ENCODE results near the gene PYGO1. TPM values are rescaled to one million over a fixed set of nuclear protein-coding genes. Genes with fewer than 3 reads are reported as not detected.

PYGO1 gene, protein sequence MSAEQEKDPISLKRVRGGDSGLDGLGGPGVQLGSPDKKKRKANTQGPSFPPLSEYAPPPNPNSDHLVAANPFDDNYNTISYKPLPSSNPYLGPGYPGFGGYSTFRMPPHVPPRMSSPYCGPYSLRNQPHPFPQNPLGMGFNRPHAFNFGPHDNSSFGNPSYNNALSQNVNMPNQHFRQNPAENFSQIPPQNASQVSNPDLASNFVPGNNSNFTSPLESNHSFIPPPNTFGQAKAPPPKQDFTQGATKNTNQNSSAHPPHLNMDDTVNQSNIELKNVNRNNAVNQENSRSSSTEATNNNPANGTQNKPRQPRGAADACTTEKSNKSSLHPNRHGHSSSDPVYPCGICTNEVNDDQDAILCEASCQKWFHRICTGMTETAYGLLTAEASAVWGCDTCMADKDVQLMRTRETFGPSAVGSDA
- 1 to 10 TPM; 3.7 to 8.6 (median 4.5) TPM for total RNA-seq

DNA sequence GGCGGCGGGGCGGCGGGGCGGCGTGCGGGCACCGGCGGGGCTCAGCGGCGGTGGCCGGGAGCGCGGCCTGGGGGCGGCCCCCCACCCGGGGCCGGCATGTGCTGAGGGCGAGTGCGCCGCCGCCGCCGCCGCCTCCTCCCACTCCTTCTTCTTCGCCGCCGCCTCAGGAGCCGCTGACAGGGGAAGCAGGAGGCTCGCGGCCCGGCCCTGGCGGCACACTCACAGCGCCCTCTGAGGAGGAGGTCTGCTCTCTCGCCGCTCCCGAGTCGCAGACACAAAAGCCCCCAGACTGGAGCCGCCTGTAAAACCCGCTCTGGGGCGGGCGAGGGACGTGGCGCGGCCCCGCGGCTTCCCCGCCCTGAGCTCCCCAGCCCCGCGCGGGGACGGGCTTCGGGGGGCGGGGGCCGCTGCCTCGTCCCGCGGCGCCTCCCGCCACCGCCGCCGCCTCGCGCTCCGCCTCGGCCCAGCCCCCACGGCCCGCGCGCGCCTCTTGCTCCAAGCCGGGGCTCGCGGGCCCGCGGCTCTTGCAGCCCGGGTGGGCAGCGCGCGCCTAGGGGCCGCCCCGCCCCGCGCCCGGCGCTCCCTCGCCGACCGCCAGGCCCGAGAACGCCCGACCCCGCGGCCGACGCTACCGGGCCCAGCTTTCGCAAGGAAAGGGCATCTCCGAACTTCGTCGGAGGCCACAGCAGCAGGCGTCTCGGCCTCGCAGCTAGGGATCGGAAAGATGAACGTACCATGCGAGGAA is at the start of gene PYGO1:
TSS of gene PYGO1 (minus strand) at position 276 of the 745 bp plus-strand sequence. CDS start 462 bp downstream, outside the sequence.
- TF ChIP-seq, protein P1, sequence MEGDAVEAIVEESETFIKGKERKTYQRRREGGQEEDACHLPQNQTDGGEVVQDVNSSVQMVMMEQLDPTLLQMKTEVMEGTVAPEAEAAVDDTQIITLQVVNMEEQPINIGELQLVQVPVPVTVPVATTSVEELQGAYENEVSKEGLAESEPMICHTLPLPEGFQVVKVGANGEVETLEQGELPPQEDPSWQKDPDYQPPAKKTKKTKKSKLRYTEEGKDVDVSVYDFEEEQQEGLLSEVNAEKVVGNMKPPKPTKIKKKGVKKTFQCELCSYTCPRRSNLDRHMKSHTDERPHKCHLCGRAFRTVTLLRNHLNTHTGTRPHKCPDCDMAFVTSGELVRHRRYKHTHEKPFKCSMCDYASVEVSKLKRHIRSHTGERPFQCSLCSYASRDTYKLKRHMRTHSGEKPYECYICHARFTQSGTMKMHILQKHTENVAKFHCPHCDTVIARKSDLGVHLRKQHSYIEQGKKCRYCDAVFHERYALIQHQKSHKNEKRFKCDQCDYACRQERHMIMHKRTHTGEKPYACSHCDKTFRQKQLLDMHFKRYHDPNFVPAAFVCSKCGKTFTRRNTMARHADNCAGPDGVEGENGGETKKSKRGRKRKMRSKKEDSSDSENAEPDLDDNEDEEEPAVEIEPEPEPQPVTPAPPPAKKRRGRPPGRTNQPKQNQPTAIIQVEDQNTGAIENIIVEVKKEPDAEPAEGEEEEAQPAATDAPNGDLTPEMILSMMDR (IDR thresholded peaks at IDR 0.05; ENCODE audit: low read depth) = no peak

DNA sequence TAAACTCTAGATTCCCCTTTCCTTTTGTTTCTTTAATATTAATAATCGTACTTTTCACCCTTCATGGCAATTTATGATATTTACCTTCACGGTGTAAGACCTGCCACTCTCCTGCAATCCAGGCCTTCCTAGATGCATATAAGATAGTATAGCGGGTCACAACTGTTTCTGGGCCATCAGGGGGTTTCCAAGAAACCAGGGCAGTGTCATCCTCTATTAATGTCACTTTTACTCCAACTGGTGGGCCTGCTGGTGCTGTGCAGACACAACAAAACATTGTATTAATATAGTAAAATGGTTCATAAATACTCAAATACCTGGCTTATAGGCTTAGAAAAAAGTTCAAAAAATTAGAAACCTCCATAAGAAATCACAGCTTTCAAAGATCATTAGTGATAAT is 48.9 kb upstream of the PYGO1 start:
- TF ChIP-seq, protein P1 (IDR thresholded peaks at IDR 0.05; ENCODE audit: low read depth) = no peak

DNA sequence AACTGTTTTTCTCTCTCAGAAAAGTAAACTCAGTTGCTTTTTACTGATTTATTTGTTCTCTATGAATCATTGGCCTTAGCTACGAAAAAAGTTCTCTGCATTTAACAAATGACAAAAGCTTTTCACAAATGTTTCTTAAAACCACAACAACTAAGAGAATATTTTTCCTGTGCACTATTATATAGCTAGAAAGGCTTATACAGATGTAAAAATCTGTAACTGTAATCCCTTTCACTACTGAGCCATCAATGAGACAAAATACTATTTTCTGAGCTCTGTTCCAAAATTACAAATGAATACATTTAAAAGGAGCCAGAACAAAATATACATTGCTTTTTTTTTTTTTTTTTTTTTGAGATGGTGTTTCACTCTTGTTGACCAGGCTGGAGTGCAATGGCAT is 45.6 kb upstream of the PYGO1 start:
- TF ChIP-seq, protein P1 (IDR thresholded peaks at IDR 0.05; ENCODE audit: low read depth) = no peak

DNA sequence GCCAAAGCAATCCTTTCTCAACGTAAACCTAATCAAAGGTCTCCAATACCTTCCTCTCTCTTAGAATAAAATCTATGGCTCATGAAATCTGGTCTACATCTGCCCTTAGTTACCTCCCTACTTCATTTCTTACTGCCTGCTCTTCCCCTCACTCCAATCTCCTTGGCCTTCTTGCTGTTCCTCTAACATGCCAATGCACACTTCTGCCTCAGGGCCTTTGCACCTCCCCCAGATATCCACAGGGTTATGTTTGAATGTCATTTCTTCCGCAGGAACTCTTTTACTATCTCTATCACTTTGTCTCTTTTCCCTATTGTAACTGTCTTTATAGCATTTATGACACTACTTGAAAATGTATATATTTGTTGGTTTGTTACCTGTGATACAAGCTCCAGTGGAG is 44.3 kb upstream of the PYGO1 start:
- TF ChIP-seq, protein P1 (IDR thresholded peaks at IDR 0.05; ENCODE audit: low read depth) = no peak

DNA sequence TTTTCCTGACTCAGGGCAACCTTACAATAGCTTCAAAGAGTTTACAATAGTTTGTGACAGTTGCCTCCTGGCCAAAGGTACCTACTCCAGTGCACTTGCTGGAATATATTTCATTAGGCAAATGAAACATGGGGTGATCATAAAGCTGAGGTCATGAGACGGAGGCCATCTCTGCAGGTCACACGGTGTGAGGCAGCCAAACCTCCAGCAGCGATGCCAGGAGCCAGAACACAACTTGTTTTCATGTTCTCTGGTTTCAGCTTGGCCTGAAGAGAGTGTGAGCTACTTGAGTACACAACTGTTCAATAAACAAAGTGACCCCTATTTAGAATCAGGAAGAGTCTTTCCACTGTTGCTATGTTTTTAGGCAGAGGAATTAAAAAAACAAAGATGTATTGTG is 42.7 kb upstream of the PYGO1 start:
- TF ChIP-seq, protein P1 (IDR thresholded peaks at IDR 0.05; ENCODE audit: low read depth) = no peak

DNA sequence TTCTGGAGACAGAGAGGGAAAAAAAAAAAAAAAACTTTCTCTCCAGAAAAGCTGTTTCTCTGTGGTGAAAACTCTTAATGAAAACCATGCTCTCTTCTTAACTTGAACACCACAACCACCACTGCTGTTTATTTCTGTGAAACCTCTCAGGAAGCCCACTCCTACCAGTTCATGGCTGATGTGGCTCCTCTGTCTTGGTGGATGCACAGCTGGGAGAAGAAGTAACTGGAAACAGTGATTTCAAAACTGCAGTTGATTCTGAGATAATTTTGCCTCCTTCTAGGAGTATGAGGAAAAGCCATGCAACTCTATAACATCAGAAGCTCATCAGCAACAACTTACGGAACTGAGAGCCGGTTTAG is 40.2 kb upstream of the PYGO1 start:
- TF ChIP-seq, protein P1 (IDR thresholded peaks at IDR 0.05; ENCODE audit: low read depth) = no peak

DNA sequence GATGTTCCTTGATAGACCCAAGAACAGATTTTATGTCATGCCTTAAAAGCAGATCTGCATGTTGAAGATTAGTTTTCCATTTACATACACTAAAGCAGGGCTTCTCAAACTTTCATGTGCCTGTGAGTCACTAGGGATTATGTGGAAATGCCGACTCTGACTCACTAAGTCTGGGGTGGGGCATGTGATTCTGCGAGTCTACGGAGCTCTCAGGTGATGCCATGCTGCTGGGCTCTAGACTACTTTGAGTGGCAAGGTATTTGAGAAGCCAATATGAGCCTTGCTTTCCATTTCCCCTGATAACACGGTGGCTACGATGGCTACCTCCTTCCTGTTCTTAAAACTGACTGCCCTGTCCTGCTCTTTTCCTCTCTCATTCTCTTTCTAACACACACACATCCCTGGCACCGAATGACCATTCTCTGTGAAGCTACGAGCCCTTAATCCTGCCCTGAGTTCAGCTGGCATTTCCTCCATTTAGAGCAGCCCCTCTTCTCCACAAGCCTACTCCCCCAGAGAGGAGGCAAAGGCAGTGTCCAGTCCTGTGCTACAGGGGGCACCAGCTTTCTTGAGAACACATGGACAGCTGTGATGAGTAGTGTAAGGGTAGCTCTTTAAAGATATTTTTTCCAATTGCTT is 39.7 kb upstream of the PYGO1 start:
- TF ChIP-seq, protein P1 (IDR thresholded peaks at IDR 0.05; ENCODE audit: low read depth) = no peak

Data from subcutaneous adipose tissue (tissue), 4 donors.